GM15510 (cell line): ENCODE results near the gene TAS2R40.

ENCODE experiments used
- POLR2A ChIP-seq: IDR thresholded peaks from 3 replicates; pipeline ENCODE4 v1.6.1; 2011; ENCODE audit warnings: borderline replicate concordance; ENCODE audit not compliant: insufficient read length; ENCODE audit errors: extremely low read depth

The TAS2R40 gene

GRCh38 chr7:143256932-143257331, 35.1 kb downstream of the TAS2R40 start:
- no peak for TF ChIP-seq POLR2A

DNA sequence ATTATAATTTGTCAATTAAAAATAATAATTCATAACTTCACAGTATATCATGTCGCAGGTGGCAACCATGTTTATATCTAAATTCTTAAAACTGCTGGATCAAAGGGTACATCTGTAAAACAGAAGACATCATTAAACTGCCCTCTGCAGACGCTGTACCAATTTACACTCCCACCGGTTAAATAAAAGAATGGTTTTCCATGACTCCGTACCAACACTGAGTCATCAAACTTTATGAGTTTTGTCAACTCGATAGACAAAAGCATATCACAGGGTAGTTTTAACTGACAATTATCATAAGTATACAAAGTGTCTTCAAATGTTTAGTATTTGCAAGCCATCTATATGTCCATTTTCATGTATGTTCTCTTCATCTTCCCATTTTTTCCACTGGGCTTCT, 35.7 kb downstream of the TAS2R40 start:
- TF ChIP-seq POLR2A: no peak

DNA sequence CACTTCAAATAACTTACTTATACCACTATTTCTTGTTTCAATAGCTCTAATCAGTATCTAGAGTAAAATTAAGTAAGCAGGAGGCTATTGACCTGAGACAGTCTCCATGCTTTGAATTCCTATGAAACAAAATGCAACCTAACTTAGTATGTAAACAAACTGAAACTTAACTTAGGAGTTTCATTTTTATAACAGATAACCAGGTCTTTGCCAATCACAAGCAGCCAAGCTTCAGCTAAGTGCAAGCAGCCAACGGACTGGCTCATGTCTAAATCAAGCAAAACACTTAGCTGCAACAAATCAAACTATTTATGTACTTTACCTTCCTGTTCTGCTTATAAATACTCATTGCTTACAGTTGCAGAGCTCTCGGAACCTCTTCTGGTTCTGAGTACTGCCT, 37.0 kb downstream of the TAS2R40 start:
- no peak for TF ChIP-seq POLR2A

GRCh38 chr7:143259765-143260164, 37.9 kb downstream of the TAS2R40 start:
- no peak for TF ChIP-seq POLR2A

DNA sequence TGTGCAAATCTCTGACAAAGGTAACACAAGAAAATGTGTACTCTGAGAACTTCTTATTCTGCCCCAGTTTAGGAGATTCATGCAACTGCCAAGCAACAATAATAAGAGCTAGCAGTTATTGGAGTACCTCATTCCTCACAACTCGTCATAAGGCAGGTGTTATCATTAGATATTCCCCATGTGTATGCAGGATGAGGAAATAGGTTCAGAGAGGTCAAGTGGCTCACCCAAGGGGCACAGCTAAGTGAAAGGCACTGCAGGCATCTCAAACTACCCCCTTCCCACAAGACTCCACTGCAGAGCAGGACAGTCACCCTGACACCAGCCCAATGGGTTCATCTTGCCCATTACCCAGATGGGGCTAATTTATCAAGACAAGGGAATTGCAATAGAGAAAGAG, 40.1 kb downstream of the TAS2R40 start:
- TF ChIP-seq POLR2A: no peak

DNA sequence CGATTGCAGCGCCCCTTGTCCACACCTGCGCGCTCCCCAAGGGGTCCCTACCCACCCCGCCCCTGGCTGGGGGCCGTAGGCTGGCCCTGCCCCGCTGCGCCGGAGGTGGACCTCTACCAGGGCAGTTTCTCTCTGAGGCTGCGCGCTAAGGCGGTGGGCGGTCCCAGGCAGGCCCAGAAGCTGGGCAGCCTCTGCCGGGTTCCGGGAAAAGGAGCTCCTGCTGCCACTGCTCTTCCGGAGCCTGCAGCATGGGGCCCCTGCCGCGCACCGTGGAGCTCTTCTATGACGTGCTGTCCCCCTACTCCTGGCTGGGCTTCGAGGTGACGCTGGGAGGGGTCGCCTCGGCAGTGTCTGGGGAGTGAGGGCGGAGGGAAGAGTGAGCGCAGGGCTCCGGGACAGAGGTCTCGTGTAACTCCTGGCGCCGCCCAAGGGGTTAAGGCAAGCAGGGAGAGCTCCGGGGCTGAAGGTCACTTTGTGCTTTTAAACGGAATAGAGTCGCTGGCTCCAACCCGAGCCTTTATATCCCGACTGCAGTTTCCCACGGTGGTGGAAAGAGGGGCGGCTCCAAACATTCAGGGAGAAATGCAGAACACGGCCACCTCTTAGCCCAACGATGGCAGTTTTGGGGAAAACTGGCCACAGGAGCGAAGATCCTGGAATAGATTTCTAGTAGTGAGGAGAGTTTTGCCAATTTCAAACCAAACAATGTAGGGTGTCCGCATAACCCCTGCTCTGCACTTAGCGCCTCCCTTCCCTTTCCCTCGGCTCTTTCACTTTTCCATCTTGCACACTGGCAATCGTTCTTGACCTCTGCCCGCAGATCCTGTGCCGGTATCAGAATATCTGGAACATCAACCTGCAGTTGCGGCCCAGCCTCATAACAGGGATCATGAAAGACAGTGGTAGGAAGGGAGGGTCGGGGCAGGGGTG, 41.7 kb downstream of the TAS2R40 start, which contains the start of gene GSTK1:
TSS of gene GSTK1 (plus strand) at position 176 of the 930 bp plus-strand sequence. CDS start at position 249, 73 bp downstream.
- TF ChIP-seq POLR2A: peak; percentile 96

- TF ChIP-seq POLR2A: no peak
Measured at GRCh38 chr7:143265017-143265693, 43.3 kb downstream of the TAS2R40 start.

DNA sequence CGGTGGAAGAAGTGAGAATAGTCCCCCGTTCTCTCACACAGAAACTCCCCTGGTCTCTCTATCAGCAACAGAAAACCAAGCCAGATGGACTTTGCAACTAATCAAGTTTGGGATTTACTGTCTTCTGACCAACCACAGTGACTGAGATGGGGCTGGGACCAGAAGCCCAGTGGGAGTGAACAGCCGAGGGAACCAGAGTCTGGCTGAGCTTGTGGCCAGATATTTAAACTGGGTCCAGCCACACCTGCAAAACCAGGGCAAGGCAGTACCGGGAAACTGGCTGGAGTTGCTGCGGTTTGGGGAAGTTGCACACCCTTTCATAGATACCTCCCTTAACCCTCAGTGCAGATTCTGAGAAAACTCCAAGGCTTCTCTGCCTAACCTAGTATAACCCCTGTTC, 47.4 kb downstream of the TAS2R40 start:
- no peak for TF ChIP-seq POLR2A

DNA sequence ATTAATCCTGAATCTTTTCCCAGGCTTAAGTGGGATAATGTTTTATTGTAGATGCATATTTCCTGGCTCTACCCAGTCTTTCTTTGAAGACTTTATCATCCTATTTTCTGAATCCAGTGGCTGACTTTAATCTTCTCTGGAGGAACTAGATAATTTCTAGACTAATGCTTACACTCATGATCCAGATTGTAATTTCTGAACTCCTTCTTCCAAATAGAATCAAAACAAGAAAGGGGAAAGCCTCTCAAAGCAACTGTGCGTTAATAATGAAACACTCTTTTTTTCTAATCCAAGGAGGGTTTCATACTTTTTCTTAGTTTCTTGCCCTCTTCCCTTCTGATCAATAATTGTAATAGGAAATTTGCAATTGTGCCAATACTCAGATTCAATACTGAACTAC, 49.4 kb downstream of the TAS2R40 start:
- TF ChIP-seq POLR2A: no peak
